ENCODE results near the gene LAMTOR1.

Gene LAMTOR1

DNA sequence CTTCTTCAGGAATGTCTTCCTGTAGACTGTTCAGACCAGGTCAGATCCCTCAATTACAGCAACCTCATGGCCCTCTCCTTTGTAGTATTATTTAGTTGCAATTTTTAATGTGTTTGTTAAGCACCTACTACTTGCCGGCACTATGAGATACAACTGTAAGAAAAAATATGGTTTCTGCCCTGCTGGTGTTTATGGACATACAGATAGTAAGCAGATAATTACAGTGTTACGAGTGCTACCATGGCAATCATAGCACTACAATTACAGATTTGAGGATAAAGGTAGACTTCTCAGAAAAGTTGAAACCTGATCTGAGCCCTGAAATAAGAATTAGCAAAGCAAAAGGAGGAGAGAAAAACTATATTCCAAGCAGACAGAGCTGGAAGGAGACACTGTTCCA, 19.7 kb downstream of the LAMTOR1 start:
- no peak for DNase-seq (ENCODE audit: low read depth in 3 of 3, low spot score in 1 of 3)

DNA sequence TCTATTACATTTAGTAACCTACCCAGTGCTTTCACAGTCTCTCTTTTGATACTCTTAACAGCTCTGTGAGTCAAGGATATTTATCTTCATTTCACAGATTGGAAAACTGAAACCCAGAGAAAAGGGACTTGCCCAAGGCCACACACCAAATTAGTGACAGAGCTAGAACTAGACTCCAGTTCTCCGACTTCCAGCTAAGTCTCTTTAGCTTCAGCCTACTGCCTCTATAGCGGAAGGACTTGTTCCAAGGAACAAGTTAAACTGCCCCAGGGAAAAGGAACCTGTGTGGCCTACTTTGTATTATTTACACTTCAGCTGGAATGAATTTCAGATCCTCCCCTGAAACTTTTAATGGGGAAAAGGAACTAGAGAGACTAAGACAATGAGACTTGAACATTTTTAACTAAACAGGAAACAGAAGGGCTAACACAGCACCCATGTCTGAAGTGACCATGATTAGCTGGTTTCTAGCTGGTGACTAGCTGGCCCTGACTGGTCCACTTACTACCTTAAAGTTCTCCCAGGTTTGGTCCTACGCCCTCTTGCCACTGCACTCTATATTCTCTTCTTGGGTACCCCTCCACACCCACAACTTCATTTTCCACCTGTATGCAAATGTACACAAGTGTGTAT, 21.2 kb downstream of the LAMTOR1 start:
- no peak for DNase-seq (ENCODE audit: low read depth in 3 of 3, low spot score in 1 of 3)

- DNase-seq (ENCODE audit: low read depth in 3 of 3, low spot score in 1 of 3), result no peak
Observed at GRCh38 chr11:72081184-72081644, 21.9 kb downstream of the LAMTOR1 start.

- DNase-seq (ENCODE audit: low read depth in 3 of 3, low spot score in 1 of 3), result peak; percentile 93 to 98 (median 97)
Observed at GRCh38 chr11:72080326-72081183, 22.5 kb downstream of the LAMTOR1 start, which contains the start of the genes LRRC51 and NUMA1. TSS of gene LRRC51 (plus strand) at chr11:72080850. CDS start at chr11:72089084, 8,234 bp downstream. TSS of gene NUMA1 (minus strand) at chr11:72080542. CDS start at chr11:72035943, 44,599 bp downstream.

DNA sequence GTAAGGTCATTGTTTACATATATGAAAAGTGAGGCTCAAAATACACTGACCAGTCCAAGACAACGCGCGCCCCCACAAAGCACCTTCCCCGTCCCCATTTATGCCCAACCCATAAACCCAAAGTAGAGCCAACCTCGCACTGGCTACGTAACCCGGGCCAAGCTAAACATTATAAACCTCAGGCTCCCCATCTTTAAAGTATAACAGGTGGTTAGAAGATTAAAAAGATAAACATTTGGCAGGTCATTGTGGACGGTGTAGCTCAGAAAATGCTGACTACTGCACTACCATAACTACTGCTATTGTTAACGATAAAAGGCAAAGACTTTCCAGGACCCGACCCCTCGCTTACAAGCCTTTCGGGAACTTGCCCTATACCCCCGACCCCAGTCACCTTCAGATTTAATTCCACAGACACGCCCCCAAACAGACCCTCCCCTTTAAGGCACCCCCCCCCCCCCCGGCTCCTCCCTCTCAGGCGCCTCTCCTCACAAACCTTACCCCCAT, 23.2 kb downstream of the LAMTOR1 start:
- DNase-seq (ENCODE audit: low read depth in 3 of 3, low spot score in 1 of 3), result no peak

- no peak for DNase-seq (ENCODE audit: low read depth in 3 of 3, low spot score in 1 of 3)
Observed at GRCh38 chr11:72078477-72078876, 24.6 kb downstream of the LAMTOR1 start.

DNA sequence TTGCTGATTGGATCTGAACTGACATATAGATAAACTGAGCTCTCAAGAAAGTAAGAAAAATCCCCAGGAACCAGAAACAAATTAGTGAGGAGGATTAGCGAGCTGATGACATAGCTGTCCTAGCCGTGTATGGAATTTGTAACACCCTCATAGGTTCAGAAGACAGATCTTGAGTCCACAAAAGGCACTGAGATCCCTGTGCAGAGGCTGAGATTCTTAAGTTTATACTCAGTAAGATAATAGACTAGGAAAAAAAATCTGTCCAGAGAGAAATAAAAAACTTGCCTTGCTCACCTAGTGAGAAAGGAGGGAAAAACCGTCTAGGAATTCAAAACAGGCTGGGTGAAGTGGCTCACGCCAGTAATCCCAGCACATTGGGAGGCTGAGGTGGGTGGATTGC, 27.3 kb downstream of the LAMTOR1 start:
- DNase-seq (ENCODE audit: low read depth in 3 of 3, low spot score in 1 of 3), result no peak

- no peak for DNase-seq (ENCODE audit: low read depth in 3 of 3, low spot score in 1 of 3)
Observed at GRCh38 chr11:72075109-72075508, 28.0 kb downstream of the LAMTOR1 start.

DNA sequence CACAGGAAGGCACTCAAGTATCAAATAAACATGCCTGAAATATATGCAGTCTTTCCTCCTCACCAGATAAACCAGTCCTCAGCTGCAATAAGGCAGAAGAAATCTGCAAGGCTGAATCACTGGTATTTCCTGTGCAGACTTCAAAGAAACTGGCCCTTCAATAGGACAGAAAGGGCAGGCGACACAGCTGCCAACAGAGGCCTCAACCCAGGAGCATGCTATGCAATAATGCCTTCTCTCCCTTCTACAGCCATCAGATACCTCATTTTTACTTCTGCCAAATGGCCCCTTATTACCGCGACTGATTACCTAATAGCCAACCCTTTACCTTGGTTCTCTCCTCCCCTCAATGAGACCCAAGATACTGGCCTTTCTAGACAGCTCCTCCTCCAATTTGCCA, 30.7 kb downstream of the LAMTOR1 start:
- DNase-seq (ENCODE audit: low read depth in 3 of 3, low spot score in 1 of 3), result no peak

DNA sequence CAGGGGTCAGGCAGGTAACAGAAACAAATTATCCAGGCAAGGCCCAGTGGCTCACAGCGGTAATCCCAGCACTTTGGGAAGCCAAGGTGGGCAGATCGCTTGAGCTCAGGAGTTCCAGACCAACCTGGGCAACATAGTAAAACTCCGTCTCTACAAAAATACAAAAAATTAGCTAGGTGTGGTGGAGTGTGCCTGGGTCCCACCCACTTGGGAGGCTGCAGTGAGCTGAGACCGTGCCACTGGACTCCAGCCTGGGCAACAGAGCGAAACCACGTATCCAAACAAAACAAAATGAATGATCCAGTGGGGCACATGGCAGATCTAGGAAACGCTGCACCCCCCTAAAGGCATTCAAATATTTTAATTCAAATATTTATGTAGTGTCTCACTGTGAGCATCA, 32.6 kb downstream of the LAMTOR1 start:
- no peak for DNase-seq (ENCODE audit: low read depth in 3 of 3, low spot score in 1 of 3)

GRCh38 chr11:72069787-72070251, 33.3 kb downstream of the LAMTOR1 start:
- DNase-seq (ENCODE audit: low read depth in 3 of 3, low spot score in 1 of 3), result no peak

- DNase-seq (ENCODE audit: low read depth in 3 of 3, low spot score in 1 of 3), result no peak
Observed at GRCh38 chr11:72069200-72069599, 33.9 kb downstream of the LAMTOR1 start.

DNA sequence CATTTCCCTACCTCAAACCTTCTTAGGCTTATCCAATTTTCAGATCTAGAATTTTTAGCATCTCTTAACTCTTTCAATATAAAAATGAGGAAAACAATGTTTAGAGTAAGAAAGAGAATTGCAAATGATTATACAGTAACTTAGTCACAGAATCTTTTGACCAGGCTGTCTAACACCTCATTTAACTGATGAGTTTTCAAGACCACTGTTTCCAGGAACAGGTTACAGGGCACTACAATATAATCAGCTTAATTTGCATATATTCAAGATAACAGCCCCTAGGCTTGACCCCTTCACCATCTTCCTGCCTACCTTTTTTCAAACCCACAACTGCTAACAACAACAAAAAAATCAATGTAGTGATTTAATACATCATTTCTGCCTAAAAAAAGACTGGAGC, 35.4 kb downstream of the LAMTOR1 start:
- DNase-seq (ENCODE audit: low read depth in 3 of 3, low spot score in 1 of 3), result no peak

DNA sequence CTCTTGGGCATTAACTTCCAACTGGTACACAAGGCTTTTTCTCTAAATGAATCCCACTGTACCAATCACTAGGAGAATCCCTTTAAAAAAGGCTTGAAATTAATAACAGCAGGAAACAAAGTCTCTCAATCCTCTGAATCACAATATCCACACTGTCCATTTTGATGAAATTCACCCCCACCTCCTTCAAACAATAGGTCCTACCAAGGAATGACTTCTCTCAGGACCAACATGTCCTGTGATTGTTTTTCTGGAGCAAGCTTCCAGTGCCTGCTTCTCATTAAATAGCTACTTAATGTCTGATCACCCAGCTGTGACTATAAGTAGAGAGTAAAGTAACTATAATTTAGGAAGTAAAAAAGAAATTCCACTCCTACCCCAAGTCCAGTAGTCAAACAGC, 35.8 kb downstream of the LAMTOR1 start:
- no peak for DNase-seq (ENCODE audit: low read depth in 3 of 3, low spot score in 1 of 3)

- DNase-seq (ENCODE audit: low read depth in 3 of 3, low spot score in 1 of 3), result no peak
Observed at GRCh38 chr11:72066855-72067254, 36.2 kb downstream of the LAMTOR1 start.

DNA sequence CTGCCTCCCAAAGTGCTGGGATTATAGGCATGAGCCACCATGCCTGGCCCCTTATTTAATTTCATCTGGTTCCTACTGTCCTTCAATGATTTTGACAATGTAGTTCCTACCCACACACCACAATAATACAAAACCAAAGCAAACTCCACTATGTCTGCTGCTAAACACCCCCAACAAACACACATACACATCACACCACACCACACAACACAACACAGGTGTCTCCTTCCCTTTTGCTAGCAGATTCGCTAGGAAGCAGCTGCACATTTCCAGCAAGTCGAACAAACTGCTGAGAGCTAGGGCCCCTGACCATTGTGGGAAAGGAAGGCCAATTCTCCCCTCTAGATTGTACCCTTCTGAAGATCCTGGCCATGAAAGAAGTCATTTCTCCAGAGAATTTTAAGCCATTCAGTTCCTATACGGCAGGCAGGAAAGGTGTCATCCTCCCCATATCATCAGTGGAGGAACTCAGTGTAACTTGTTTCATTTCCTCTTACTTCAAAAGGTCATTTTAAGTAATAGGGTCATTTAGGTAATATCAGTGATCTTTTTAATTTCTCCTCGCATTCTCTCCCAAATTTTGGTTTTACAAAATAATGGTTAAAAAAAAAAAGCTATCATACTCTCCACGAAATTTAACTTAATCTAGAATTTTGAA, 41.2 kb downstream of the LAMTOR1 start:
- no peak for DNase-seq (ENCODE audit: low read depth in 3 of 3, low spot score in 1 of 3)

GRCh38 chr11:72058416-72059034, 44.6 kb downstream of the LAMTOR1 start:
- DNase-seq (ENCODE audit: low read depth in 3 of 3, low spot score in 1 of 3), result no peak

DNA sequence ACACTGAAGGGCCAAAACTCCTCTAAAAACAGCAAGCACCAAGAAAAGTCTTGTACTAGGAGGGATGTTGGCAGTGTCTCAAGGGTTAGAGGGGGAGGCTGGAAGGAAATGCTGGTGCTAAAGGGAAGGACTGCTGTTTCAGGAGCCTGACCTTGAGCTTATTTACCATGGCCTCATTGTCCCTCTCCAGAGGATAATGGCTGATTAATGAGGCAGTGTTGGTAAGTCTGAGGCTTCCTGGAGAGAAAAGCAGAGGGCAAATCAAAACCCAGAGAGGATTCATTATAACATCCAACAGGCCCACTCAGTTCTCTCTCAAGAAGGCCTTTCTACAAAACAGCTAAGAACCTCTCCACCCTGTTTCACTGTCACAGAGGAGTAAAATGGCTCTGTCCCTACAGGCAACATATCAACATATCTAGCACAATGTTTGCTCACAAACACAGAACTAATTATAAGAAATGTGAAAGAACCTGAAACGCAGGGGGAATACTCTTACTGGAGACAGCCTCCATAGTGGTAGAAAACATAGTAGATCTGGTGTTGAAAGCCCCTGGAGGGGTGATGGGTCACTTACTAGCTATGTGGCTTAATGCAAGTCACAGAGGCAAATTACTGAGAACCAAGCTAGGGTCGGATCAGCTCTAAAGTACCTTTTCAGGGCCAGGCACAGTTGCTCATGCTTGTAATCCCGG, 54.2 kb downstream of the LAMTOR1 start:
- no peak for DNase-seq (ENCODE audit: low read depth in 3 of 3, low spot score in 1 of 3)
